Bone marrow (tissue), 2 donors: Measurements from ENCODE around the gene CARD6.
"Not testable (repeated sequence)": the region's sequence is repeated elsewhere in the genome, so short reads cannot be mapped to it uniquely, and the experiment has no call there.

Source experiments
- DNase-seq, 2 donors: peaks; one replicate each; lab custom pipeline; 2025; lab: John Stamatoyannopoulos, UW

The CARD6 gene

GRCh38 chr5:40875958-40876357 is 34.8 kb downstream of the CARD6 start:
- no peak for DNase-seq

- no peak for DNase-seq
Measured at GRCh38 chr5:40877371-40877988, 36.3 kb downstream of the CARD6 start.

- peak in 1 of 2 donors; percentile 38 for DNase-seq
Measured at GRCh38 chr5:40879163-40879942, 38.2 kb downstream of the CARD6 start.

- no peak for DNase-seq
Measured at GRCh38 chr5:40882291-40882690, 41.1 kb downstream of the CARD6 start.

GRCh38 chr5:40883051-40883450 is 41.9 kb downstream of the CARD6 start:
- DNase-seq: not testable (repeated sequence)

GRCh38 chr5:40895440-40896425 is 54.6 kb downstream of the CARD6 start:
- not testable (repeated sequence) for DNase-seq

GRCh38 chr5:40904205-40904993 is 63.2 kb downstream of the CARD6 start:
- no peak for DNase-seq

GRCh38 chr5:40904994-40905306 is 63.8 kb downstream of the CARD6 start:
- no peak for DNase-seq

- no peak for DNase-seq
Measured at GRCh38 chr5:40906351-40906751, 65.2 kb downstream of the CARD6 start.

- no peak for DNase-seq
Measured at GRCh38 chr5:40909264-40909663, 68.1 kb downstream of the CARD6 start, which contains the start of gene C7. C7 (plus strand) TSS chr5:40909497; CDS start chr5:40909611, 114 bp downstream.

GRCh38 chr5:40909723-40910122 is 68.6 kb downstream of the CARD6 start:
- no peak for DNase-seq
